ENCODE data around the gene ARID5A. TPM values are rescaled to one million over a fixed set of nuclear protein-coding genes. Genes with fewer than 3 reads are reported as not detected.
A peak's percentile ranks its signal among the peaks of the same experiment; 100 is the strongest.

Gene ARID5A
- total RNA-seq, 4 donors from 2014 or later, result 2.8 to 25.9 (median 5.7) TPM

DNA sequence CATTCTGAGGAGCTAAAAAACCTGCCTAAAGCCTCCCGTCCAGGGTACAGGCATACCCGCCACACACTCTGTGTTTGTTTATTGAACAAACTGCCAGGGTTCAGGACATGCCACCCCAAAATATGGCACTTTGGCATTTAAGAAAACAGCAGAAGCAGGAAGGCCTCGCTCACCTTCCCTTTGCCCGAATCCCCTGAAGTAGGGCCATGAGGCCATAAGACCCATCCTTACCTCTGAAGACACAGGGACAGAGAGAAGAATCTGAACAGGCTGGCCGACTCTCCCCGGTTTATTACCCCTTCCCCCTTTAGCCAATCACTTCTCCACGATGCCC, 29.7 kb upstream of the ARID5A start:
- peaks cover 0 to 55% (median 0%) of the 10 kb centered on the region in 4 donors for H3K27me3 ChIP-seq
- H3K36me3 ChIP-seq, result no peaks in the 10 kb centered on the region
- DNase-seq, result no peak
- no peak overlapping the region for H3K4me3 ChIP-seq
- H3K27ac ChIP-seq, result no peak overlapping the region
- H3K4me1 ChIP-seq, result peaks cover 12 to 43% (median 21%) of the 10 kb centered on the region in 3 donors
- intact Hi-C loops (cut with DNase I), result loop anchor here (5.0 kb wide), 1 partner anchor 100 kb away; no protein-coding TSS in a partner anchor
- no peaks in the 10 kb centered on the region for H3K9me3 ChIP-seq
- no peak for TF ChIP-seq POLR2A (IDR thresholded peaks at IDR 0.05)
- TF ChIP-seq, protein P1, sequence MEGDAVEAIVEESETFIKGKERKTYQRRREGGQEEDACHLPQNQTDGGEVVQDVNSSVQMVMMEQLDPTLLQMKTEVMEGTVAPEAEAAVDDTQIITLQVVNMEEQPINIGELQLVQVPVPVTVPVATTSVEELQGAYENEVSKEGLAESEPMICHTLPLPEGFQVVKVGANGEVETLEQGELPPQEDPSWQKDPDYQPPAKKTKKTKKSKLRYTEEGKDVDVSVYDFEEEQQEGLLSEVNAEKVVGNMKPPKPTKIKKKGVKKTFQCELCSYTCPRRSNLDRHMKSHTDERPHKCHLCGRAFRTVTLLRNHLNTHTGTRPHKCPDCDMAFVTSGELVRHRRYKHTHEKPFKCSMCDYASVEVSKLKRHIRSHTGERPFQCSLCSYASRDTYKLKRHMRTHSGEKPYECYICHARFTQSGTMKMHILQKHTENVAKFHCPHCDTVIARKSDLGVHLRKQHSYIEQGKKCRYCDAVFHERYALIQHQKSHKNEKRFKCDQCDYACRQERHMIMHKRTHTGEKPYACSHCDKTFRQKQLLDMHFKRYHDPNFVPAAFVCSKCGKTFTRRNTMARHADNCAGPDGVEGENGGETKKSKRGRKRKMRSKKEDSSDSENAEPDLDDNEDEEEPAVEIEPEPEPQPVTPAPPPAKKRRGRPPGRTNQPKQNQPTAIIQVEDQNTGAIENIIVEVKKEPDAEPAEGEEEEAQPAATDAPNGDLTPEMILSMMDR (IDR thresholded peaks at IDR 0.05), result no peak
- 93 to 95% methylated on average over 6 to 7 of the region's 7 CpGs for WGBS, 2 donors

DNA sequence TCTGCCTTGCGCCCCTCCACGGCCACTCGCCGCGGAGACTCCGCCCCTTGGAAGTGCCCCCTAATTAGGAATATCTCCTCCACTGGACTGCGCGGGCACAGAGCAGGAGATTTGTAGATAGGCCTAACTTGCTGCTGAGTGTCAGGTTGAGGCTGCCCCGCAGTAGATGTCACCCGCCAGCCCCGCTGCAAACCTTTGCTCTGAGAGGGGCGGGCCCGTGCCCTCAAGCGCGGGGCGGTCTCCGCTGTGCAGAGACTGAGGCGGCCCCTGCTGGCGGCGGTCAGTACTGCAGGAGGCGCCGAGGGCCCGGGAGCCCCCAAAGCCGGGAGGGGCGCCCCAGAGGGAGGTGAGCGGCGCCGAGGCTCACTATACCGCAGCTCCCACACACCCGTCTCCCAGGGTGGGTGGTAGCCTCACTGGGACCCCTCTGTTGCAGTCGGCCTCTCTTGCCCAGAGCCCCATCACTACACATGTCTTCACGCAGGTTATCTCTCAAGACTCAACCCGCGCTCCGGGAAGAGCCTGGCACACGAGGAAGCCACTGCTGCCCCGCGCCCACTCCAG, 28.5 kb upstream of the ARID5A start:
- H3K4me3 ChIP-seq, result peak overlapping the region in 3 of 4 donors; percentile 30 to 52 (median 38)
- TF ChIP-seq POLR2A (IDR thresholded peaks at IDR 0.05), result no peak
- TF ChIP-seq, protein P1 (IDR thresholded peaks at IDR 0.05), result peak; percentile 99 to 100 (median 99)
- intact Hi-C loops (cut with DNase I), result loop anchor here (5.0 kb wide), 1 partner anchor 101 kb away; no protein-coding TSS in a partner anchor
- no peak for DNase-seq
- no peak overlapping the region for H3K27ac ChIP-seq
- H3K36me3 ChIP-seq, result no peaks in the 10 kb centered on the region
- peaks cover 12 to 31% (median 18%) of the 10 kb centered on the region in 3 donors for H3K4me1 ChIP-seq
- WGBS, 2 donors, result 0 to 12% methylated on average over 5 of the region's 38 CpGs
- H3K9me3 ChIP-seq, result no peaks in the 10 kb centered on the region
- peaks cover 0 to 54% (median 0%) of the 10 kb centered on the region in 4 donors for H3K27me3 ChIP-seq

DNA sequence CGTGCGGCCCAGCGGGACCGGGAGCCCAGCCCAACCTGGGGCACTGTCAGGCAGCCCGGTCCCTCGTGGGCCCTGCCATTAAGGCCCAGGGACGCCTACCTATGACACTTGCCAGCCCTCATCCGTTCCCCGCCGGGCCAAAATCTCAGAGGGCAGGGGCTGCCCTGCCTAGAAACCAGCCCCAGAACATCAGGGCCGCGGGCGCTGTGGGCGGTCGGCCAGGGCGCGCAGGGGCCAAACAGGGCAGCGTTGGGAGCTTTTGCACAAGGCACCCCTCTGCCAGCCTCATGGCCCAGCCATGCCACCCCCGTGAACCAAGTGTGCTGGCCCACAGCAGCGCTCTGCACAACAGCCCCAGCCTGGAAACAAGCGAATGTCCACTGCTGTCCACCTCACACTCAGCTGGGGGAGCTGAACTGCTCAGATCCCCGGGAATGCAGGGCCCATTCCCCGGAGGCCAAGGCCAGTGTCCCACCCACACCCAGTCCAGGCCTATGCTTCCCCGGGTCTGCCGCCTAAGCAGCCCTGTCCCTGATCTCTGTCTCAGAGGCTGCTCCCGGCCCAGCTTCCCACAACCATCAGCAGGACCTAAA, 27.9 kb upstream of the ARID5A start:
- Histone ChIP-seq H3K9me3 (no peaks in the 10 kb centered on the region), H3K4me3 (peak overlapping the region in 1 of 4 donors; percentile 38), H3K4me1 (peaks cover 12 to 31% (median 14%) of the 10 kb centered on the region in 3 donors), H3K27me3 (peaks cover 0 to 50% (median 0%) of the 10 kb centered on the region in 4 donors), H3K36me3 (no peaks in the 10 kb centered on the region), H3K27ac (no peak overlapping the region)
- no peak for TF ChIP-seq POLR2A (IDR thresholded peaks at IDR 0.05)
- TF ChIP-seq, protein P1 (IDR thresholded peaks at IDR 0.05), result no peak
- intact Hi-C loops (cut with DNase I), result loop anchor here (5.0 kb wide), 1 partner anchor 101 kb away; no protein-coding TSS in a partner anchor
- WGBS, 2 donors, result 51% methylated on average over 7 of the region's 26 CpGs; no CpG with 5 or more reads in 1 of the 2 donors
- no peak for DNase-seq

DNA sequence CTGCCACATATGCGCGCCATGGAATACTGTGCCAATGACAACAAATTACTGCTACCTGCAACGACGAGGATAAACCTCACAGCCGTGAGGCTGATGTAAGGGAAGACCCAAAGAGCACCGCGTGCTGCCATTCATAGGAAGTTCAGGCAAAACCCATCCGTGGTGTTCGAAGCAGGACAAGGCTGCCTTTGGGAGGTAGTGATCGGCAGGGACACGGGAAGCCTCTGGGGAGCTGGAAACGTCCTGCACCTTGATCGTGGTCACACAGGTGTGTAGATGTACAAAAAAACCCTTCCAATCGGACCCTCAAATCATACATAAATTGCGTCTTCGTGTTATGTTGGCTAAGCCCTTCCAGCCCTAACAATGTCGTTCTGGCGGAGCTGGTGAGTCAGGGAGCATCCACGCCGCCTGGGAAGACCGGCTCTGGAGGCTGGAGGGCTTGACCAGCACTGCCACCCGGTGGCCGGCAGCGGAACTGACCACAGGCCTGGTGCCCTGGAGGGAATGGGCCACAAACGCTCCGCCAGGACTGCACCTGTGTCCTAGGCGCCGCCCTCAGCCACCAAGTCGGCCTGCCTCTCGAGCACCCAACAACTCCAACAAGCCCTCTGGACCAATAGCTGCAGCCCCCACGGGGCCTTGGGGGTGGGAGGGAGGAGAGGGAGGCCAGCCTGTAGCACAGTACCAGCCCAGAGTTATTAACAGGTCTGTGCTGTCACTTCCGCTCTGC, 27.3 kb upstream of the ARID5A start:
- TF ChIP-seq, protein P1 (IDR thresholded peaks at IDR 0.05), result peak; percentile 85 to 98 (median 98)
- peak in 1 of 4 donors; percentile 5 for TF ChIP-seq POLR2A (IDR thresholded peaks at IDR 0.05)
- DNase-seq, result no peak
- H3K4me3 ChIP-seq, result no peak overlapping the region
- H3K4me1 ChIP-seq, result peaks cover 12 to 31% (median 14%) of the 10 kb centered on the region in 3 donors
- peaks cover 0 to 43% (median 0%) of the 10 kb centered on the region in 4 donors for H3K27me3 ChIP-seq
- intact Hi-C loops (cut with DNase I), result loop anchor here (5.0 kb wide), 1 partner anchor 102 kb away; no protein-coding TSS in a partner anchor
- no peak overlapping the region for H3K27ac ChIP-seq
- WGBS, 2 donors, result 40 to 43% methylated on average over 7 to 14 of the region's 32 CpGs
- no peaks in the 10 kb centered on the region for H3K9me3 ChIP-seq
- no peaks in the 10 kb centered on the region for H3K36me3 ChIP-seq
